Stimulated activated CD8-positive, alpha-beta memory T cell treated with anti-CD3 and anti-CD28 coated beads, Interleukin-12 subunit alpha, Interleukin-12 subunit beta, amount 100 ng/mL, for 4 hours (primary cell): Measurements from ENCODE around the gene ARHGAP33.

Experiments
- DNase-seq: peaks from one replicate; pipeline ENCODE4 v3.0.0-alpha.2; 2020; ENCODE audit warnings: low read depth

ARHGAP33 gene

DNA sequence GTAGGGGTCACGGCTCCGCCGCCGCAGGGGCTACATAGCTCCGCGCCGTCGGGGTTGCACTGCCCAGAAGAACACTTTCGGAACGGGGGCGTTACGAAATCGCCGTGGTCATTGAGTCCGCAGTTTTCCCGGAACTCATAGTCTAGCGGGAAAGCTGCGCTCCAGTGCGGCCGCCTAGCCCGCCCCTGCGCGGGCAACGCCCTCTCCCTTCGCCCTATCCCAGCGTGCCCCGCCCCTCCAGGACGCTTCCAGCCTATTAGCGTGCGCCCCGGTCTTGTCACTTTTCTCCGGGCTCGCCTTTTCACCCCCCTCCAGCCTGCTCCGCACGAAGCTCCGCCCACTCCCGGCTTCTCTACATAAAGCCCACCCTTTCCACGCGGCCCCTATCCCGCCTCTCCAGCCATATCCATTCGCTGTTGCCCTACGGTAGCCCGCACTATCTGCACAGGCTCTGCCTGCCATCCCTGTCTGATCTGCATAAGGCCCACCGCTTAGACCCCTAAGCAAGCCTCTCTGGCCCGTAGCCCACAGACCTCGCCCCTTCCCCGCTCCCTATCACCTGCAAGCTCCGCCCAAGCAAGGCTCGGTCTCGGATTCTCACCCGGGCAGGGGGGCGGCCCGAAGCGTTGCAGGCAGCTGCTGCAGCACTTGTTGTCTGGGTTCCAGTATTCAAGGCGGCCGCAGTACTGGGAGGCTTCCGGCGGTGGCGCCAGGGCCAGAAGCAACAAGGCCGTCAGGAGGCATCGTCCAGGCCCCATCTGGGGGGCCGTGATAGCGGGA lies 34.8 kb upstream of the ARHGAP33 start:
- DNase-seq = peak; percentile 90

DNA sequence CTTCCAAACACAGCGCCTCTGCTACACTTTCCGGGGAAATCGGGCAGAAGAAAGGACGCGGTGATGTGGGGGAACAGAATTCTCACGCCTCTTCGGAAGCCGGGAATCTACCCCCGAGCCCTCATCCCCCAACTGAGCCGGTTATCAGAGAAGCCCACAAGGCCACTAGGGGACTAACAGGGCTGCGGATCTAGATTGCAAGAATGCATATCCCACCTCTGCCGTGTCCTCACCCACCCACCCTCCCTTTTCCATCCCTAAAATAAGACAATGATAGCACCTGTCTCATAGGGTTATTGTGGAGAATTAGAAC lies 34.2 kb upstream of the ARHGAP33 start:
- no peak for DNase-seq

DNA sequence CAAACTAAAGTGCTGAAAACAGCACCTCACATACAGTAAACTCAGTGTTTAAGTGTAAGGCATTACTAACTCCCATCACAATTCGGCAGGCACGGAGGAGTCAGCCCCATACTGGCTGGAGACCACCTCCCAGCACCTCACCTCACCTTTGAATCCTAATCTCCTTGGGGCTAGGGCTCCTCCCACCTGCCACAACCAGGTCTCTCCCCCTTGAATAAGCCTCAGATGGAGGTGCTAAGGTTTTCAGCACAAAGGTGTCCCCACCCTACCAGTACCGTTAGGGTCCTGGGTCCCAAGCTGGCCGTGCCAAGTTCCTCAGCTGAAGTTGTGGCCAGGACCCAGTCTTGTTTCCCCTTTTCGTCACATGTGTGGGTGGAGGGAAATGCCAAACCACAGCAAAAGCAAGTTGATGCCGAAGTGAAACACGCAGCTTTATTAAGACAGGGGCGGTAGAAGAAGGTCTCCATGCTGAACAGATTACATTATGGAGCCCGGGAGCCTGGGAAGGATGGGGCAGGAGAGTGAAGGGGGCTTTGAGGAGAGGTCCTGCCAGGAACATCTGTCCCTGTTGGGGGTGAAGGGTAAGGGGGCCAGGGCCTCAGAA lies 33.1 kb upstream of the ARHGAP33 start, which contains the start of gene IGFLR1:
IGFLR1 (minus strand) TSS at position 332 of the 604 bp plus-strand sequence. CDS start 1,272 bp downstream, outside the sequence.
- peak; percentile 54 for DNase-seq

DNA sequence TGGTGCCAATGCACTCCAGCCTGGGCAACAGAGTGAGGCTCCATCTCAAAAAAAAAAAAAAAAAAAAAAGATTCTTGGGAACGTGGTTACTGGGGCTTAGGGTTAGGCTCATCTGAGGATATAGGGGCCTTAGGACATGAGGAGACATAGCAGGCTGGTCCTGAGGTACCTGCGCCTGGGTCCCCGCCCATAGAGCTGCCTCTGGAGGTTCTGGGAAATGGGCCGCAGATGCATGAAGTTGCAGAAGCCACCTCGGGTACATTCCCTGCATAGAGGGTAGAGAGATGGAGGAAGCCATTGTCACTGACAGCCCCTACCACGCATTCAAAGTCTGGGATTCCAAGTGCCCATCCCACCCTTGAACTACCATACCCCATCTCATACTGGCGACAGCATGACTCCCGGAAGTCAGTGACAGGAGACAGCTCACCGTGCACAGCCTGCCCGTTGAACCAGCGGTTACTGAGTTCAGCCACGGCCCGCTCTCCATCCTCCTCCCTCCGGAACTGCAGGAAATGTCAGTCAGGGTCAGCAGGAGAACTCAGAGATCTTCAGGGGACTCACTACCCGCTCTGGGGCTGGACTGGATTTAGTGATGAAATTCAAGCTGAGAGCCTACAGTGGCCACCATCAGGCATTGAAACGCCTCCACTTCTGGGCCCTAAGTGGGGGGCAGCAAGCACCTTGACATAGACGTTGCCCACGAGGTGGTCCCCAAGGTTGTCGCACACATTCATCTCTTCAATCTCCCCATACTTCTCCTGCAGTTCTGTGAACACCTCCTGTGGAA lies 31.5 kb upstream of the ARHGAP33 start:
- DNase-seq = no peak

DNA sequence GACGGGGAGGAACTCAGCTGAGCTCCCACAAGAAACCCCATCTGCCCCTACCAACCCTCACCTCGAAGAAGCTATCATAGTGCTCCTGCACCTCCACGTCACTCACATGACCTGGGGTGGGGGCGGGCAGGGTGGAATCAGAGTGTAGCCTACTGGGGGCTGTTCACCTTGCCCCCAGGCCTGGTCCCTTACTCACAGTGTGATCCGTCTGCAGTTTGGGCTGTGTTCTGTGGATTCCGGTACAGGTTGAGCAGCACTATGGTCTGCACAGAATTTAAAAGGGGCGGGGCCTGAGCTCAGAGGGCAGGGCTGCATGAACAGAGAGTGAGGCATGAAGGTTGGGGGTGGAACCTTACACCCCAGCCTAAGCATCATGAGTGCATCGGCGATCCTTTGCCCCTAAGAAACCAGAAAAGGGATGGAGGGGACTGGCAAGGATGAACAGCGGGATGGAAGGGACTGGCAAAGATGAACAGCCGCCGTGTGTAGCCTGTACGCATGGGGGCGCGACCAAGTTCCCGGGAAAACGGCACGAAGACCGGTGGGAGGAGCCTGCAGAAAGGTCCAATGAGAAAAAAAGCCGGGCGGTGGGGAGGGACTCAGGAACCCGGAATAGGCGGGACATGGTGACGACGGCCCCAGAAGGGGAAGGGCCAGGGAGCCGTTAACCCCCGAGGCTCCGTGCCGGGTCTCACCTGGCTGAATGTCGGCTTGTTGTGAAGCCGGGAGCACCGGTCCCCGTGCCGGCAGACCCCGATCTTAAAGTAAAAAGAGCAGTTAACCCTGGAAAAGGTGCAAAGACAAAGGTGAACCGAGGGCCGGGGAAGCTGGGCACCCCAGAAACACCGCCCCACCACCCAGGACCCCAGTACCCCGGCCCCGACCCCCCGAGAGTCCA lies 30.7 kb upstream of the ARHGAP33 start:
- peak; percentile 82 for DNase-seq

DNA sequence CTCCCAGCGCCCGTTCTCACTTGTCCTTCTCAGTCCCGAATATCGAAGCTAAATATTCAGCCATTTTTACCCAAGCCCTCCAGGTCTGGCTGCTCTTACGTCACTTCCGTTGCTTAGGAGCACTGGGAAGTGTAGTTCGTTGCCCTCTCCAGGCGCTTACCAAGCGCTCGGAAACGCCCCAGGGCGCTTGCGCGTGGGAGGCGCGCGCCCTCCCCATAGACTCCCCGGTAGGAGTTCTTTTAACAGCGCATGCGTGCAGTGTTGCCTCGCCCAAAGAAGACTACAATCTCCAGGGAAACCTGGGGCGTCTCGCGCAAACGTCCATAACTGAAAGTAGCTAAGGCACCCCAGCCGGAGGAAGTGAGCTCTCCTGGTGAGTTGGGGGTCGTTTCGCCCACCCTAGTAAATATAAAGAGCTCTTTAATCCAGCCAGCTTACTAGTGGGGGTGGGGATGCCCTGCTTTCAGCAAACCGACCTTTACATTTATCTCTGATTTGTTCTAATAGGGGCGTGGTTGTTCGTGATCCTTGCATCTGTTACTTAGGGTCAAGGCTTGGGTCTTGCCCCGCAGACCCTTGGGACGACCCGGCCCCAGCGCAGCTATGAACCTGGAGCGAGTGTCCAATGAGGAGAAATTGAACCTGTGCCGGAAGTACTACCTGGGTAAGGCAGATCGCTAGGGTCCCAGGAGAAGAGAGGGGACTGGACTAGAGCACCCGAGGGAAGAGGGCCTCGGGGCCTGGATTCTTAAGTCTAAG lies 29.9 kb upstream of the ARHGAP33 start, which contains the start of the genes PSENEN and U2AF1L4:
PSENEN (plus strand) TSS at position 324 of the 759 bp plus-strand sequence; CDS start at position 604, 280 bp downstream.
U2AF1L4 (minus strand) TSS at position 91 of the 759 bp plus-strand sequence; CDS start at position 64, 27 bp downstream.
- peak; percentile 96 for DNase-seq

DNA sequence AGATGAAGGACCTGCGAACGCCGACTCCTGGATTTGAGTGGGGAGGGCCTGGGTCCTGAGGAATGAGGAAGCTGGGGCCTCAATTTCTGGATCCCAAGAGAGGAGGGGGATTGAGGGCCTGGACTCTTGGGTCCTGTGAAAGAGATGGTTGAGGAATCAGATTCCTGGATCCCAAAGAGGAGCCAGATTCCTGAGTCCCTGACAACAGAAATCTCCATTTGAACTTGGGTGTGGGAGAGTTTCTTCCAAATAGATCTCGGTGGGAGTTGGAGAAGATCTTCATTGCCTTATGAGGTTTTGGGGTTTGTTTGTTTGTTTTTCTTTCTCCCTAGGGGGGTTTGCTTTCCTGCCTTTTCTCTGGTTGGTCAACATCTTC lies 29.3 kb upstream of the ARHGAP33 start:
- DNase-seq = no peak

DNA sequence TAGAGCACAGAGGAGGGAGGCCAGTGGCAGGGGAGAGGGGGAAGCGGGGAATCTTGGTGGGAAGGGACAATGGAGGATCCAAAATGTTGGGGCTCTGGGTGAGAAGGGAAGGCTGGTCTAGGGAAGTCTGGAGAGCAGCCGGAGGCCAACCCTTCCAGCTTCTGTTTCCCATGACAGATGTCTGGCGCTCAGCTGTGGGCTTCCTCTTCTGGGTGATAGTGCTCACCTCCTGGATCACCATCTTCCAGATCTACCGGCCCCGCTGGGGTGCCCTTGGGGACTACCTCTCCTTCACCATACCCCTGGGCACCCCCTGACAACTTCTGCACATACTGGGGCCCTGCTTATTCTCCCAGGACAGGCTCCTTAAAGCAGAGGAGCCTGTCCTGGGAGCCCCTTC lies 28.8 kb upstream of the ARHGAP33 start:
- DNase-seq = no peak

DNA sequence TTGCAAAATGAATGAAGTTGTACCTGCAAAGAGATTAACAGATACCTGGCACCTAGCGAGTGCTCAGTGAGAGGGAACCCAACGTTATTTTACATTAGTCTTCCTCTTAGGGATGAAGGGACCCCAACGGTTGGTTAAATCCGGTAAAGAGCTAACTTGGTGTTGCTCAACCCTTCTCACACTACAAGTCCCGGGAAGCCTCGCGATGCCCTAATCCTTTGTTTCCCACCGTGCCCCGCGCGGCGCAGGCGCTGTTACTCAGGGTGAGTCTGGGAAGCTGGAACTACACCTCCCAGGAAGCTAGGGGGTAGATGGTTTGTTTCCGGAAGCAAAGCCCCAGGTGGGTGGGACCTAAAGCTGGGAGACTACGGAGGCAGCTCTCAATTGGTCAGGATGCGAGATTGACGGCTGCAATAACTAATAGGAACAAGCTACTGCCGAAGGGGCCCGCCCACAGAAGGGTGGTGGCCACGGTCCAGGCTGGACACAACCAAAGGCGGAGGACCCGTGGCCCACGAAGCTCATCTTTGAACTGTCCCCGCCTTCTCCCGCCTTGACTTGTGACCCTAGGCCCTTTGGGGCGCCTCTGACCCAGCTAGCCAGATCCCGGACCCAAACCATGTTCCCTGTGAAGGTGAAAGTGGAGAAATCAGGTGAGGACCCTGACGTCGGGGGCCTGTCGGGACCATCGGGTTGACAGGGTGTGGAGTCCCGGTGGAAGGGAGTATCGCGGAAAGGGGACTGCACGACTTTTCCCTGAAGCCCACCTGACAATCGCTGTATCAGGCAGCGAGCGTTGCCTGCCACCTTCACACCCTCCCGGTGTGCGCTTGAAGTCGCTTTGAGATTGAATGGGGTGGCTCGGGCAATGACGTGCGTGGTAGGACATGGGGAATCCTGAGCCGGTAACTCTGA lies 27.0 kb upstream of the ARHGAP33 start, which contains the start of gene LIN37:
LIN37 (plus strand) TSS at position 471 of the 915 bp plus-strand sequence; CDS start at position 620, 149 bp downstream.
- peak; percentile 95 for DNase-seq

DNA sequence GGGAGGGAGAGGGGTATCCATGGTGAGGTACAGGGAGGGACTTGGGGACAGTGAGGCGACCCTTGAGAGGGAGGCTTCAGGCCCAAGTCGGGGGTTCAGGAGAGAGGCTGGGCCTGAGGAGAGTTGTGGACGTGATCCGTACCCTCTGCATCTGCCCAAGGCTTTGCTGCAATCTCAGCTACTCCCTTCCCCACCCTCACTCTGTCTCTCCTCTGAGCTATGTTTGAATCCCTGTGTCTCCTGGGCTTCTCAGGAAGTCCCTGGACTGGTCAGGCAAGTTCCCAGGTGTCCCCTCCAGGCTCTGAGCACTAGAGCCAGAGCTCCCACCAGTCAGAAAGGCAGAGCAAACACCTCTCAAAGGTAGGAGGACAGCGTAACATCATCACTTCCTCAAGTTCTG lies 25.2 kb upstream of the ARHGAP33 start:
- DNase-seq = no peak

DNA sequence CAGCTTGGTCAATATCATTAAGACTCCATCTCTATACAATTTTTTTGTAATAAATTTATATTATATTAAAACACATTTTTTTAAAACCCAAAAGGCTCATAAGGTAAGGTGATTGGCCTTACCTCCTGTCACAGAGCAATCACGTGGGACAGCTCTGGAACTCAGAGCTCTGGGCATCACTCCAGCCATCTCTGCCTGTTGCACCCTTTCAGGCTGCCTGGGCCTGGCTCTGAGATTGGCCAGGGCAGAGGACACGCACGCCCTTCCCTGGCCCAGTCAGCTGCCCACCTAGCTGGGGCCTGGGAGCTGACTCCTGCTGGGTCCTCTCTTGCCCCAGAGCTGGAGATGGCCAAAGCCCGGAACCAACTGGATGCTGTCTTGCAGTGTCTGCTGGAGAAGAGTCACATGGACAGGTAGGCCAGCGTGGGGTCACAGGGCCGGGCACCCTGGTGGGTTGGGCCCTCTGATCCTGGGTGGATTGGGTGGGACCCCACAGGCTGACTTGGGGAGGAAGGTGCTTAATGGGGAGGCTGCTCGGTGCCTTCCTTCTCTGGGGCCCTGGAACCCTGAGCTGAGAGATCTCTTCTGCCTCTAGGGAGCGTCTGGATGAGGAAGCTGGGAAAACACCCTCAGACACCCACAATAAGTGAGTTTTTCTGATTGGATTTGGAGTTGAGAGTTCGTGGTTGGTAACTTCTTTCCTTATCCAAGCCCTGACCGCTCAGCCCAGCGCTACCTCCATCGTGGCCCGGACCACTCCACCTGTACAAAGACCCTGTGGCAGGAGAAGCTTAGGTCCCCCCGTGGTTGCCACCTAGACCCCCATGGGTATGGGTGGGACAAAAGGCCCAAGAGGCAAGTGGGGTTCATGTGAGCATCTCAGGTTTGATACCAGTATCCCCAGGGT lies 23.3 kb upstream of the ARHGAP33 start:
- no peak for DNase-seq

DNA sequence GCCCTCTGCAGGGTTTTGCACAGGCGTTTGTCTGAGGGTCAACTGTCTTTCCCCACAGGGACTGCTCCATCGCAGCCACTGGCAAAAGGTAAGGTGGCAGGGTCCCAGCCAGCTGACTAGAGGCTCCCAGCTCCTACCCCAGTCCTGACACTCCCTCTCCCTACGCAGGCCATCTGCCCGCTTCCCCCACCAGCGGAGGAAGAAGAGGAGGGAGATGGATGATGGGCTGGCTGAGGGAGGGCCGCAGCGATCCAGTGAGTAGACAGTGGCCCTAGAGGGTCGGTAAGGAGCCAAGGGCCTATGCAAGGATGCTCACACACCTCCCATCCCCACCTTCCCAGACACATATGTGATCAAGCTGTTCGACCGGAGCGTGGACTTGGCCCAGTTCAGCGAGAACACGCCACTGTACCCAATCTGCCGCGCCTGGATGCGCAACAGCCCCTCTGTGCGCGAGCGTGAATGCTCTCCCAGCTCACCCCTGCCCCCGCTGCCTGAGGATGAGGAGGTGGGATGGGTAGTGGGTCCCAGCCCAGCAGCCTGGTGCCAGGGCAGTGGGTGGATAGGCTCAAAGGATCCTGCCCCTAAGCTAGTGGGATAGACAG lies 22.5 kb upstream of the ARHGAP33 start:
- no peak for DNase-seq

DNA sequence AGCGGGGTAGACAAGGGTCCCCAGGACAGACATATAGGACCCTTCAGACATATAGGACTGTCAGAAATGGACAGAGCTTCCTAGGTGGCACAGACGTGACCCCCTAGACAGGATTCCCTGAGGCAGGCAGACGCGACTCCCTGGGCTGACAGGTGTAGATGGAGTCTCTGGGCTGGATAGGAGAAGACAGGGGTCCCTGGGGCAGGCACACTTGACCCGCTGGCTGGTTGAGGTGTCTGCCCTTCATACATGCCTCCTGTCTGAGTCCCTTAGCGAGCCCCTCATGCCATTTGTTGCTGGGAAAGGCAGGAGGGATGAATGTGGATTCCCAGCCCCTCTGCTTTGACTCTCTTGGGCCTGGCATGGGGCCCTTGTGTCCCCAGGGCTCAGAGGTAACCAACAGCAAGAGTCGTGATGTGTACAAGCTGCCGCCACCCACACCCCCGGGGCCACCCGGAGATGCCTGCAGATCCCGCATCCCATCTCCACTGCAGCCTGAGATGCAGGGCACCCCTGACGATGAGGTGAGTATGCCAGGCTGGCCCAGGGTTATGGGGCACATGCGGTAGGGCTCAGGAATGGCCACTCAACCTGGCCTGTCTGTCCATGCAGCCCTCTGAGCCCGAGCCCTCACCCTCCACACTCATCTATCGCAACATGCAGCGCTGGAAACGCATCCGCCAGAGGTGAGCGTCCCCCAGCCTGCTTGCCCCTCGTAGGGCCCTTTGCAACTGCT lies 21.6 kb upstream of the ARHGAP33 start:
- DNase-seq = no peak

DNA sequence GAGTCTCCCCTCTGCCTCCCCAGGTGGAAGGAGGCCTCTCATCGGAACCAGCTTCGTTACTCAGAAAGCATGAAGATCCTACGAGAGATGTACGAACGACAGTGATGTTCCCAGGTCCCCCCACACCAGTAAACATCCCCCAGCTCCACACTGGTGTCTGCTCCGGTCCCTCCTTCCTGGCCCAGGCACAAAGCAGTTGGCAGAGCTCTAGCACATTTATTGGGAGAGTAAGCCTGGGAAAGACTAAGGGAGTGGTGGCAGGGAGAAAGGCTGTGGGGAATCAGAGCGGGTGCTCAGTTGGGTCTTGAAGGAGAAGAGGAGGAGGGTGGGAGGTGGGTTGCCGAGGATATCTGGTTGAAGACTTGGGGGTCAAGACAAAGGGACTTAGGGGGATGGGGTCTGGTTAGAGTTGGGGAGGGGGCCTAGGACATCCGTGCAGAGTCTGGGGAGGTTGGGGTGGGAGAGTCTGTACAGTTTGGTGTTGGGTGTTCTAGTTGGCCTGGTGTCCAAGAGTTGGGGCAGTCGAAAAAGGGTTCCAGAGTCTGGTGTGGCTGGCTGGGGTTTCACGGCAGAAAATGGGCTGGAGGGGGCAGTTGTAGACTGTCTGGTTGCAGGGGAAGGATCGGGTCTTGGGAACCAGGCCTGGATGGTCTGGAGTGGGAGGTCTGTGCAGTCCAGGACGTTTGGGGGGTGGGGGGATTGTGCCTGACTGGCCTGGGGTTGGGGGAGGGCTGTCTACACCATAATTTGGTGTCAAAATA lies 20.8 kb upstream of the ARHGAP33 start:
- DNase-seq = no peak

DNA sequence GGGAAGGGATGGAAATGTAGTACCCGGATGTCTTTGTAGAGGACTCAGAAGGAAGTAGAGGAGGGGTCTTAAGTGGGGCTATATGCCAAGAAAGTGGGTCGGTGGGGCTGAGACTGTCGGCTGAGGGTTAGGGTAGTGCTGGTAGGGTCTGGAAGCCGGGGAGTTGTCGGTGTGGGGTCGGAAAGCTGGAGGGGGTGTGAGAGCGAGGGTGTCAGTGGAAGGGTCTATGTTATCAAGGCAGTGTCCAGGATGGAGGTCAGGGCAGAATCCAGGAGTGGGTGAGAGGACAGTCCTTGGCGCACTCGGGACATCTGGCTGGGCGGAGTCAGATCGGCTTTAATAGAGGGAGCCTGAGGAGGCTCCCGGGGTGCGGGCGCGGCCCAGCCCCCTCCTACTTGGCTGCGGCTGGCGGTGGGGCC lies 20.2 kb upstream of the ARHGAP33 start:
- no peak for DNase-seq

DNA sequence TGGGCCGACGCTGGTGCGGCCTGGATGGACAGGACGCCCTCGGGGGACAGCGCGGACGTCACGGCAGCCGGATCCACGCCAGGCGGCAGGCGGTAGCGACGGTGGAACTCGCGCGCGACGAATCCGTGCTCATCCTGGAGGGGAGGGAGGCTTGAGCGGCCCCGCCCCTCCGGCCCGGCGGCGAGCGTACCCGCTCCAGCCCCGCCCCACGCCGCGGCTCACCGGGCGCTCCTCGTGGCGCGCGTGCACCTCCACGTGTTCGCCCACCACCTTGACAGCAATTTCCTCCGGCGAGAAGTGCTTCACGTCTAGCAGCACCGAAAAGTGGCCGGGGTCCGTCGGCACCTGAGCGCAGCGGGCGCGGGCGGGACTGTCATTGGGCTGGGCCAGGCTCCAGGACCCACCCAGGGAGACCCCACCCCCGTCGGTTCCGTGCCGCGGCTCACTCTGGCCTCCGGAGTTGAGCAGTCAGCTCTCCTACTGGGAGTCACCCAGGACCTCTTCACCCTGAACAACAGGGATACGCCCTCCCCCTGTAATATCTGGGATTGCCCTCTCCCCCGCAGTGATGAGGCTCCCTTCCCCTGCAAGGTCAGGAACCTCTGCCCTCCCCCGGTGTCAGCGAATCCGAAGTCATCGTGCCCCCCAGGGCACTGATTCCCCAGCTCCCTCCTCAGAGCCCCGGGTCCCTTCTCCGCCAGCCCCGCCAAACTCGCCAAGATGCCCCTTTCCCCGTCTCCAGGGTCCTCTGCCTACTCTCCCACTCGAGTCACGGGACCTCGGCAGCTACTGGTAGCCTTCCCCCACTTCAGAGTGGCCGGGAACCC lies 19.6 kb upstream of the ARHGAP33 start:
- DNase-seq = peak; percentile 42
